NT2/D1 (cell line): ENCODE data around the gene PTPRJ.

ENCODE experiments used
- SUZ12 ChIP-seq: IDR thresholded peaks from 2 replicates; pipeline ENCODE4 v1.6.1; 2011; ENCODE audit not compliant: insufficient read length, insufficient read depth; ENCODE audit errors: extremely low read depth
- YY1 ChIP-seq: IDR thresholded peaks from 2 replicates; pipeline ENCODE4 v1.6.1; 2011; ENCODE audit not compliant: insufficient read length, insufficient read depth
- ZNF274 ChIP-seq: IDR thresholded peaks from 2 replicates; pipeline ENCODE4 v1.6.1; 2011; ENCODE audit warnings: mild to moderate bottlenecking, low read depth, low read length

DNA sequence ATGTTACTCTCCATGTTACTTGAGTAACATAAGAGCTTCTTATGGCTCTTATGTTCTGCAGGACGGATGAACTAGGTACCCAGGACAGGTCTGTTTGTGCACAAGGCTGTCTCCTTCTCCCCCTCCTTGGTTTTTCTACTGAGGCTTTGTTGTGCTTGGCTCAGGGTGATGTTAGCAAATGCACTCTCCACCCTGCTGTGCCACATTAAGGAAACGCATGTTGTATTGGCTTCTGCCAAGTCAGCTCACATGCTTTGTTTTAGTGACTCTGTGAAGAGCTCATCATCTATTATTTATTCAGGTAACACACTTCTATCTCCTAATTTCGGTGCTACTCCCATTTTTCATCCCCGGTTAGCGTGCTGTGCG is 108.3 kb downstream of the PTPRJ start:
- TF ChIP-seq SUZ12 (no peak), YY1 (no peak), ZNF274 (no peak)
